GM18502 (cell line): ENCODE measurements around the gene RASSF7.

Experiments
- ATAC-seq: cut with Tn5 transposase; IDR thresholded peaks from one replicate; pipeline ENCODE4 v1.9.1; 2021; ENCODE audit warnings: mild to moderate bottlenecking; ENCODE audit not compliant: unreplicated experiment, poor library complexity

RASSF7 gene

GRCh38 chr11:605286-606129 lies 44.7 kb downstream of the RASSF7 start:
- ATAC-seq = no peak

GRCh38 chr11:606245-606644 lies 45.5 kb downstream of the RASSF7 start:
- no peak for ATAC-seq

DNA sequence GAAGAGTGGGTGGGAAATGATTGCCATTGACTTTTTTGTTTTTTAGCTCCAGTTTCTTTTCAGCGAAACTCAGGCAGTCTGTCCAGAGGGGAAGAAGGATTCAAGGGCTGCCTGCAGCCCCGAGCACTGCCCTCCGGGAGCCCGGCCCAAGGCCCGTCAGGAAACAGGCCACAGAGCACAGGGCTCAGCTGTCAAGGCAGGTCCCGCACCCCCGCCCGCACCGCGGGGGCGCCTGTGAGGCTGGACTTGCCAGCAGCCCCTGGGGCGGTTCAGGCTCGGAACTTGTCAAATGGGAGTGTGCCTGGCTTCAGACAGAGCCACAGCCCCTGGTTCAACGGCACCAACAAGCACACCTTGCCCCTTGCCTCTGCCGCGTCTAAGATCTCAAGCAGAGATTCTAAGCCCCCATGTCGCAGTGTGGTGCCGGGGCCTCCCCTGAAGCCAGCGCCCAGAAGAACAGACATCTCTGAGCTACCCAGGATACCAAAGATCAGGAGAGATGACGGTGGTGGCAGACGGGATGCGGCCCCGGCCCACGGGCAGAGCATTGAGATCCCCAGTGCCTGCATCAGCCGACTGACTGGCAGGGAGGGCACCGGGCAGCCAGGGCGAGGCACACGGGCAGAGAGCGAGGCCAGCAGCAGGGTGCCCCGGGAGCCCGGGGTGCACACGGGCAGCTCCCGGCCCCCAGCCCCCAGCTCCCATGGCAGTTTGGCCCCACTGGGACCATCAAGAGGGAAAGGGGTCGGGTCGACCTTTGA lies 46.4 kb downstream of the RASSF7 start:
- no peak for ATAC-seq

DNA sequence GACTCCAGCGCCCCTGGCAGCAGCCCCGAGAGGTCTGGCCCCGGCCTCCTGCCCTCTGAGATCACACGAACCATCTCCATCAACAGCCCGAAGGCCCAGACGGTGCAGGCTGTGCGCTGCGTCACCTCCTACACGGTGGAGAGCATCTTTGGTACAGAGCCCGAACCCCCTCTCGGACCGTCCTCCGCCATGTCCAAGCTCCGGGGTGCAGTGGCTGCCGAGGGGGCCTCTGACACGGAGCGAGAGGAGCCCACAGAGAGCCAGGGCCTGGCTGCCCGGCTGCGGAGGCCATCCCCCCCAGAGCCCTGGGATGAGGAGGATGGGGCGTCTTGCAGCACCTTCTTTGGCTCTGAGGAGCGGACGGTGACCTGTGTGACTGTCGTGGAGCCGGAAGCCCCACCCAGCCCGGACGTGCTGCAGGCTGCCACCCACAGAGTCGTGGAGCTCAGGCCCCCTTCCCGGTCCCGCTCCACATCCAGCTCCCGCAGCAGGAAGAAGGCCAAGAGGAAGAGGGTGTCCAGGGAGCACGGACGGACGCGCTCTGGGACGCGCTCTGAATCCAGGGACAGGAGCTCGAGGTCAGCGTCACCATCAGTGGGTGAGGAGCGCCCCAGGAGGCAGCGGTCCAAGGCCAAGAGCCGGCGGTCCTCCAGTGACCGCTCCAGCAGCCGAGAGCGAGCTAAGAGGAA lies 47.3 kb downstream of the RASSF7 start:
- no peak for ATAC-seq

DNA sequence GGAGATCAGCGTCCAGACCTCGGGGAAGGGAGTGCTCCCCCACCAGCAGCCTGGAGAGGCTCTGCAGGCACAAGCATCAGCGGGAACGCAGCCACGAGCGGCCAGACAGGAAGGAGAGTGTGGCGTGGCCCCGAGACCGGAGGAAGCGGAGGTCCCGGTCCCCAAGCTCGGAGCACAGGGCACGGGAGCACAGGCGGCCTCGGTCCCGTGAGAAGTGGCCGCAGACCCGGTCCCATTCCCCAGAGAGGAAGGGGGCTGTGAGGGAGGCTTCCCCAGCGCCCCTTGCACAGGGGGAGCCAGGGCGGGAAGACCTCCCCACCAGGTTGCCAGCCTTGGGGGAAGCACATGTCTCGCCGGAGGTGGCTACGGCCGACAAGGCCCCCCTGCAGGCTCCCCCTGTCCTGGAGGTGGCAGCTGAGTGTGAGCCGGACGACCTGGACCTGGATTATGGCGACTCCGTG lies 48.1 kb downstream of the RASSF7 start:
- ATAC-seq = no peak

- ATAC-seq = no peak
These were observed 48.6 kb downstream of the RASSF7 start for GRCh38 chr11:609341-609811.

GRCh38 chr11:610146-610801 lies 49.5 kb downstream of the RASSF7 start:
- ATAC-seq = no peak

DNA sequence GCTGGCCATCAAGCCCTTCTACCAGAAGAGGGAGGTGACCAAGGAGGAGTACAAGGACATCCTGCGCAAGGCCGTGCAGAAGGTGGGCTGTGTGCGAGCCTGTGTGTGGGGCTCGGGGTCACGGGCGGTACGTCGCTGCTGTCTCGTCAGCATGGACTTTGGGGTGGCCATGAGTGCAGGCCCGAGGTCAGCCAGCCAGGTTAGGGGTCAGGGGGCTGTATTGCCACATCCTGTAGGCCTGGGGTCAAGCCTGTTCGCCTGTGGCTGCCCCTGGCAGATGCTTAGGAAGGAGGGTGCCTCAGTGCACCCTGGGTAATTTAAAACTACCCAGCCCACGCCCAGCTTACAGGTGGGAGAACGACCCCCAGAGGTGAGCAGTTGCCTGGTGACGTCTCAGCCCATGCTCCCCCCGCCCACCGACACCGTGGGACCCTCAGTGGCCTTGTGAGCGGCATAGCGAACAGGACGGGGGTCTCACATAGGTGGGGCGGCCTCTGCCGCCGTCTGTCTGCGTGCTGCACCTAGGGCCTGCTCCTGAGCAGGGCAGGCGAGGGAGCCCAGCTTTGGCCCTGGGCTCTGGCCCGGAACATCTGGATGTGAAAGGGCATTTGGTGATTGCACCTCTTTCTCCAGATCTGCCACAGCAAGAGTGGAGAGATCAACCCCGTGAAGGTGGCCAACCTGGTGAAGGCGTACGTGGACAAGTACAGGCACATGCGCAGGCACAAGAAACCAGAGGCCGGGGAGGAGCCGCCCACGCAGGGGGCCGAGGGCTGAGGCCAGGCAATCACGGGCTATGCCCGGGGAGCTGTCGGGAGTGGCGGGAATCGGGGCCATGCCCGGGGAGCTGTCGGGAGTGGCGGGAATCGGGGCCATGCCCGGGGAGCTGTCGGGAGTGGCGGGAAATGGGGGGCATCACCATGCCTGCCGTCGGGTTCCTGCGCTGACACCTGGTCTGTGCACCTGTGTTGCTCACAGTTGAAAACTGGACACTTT lies 50.5 kb downstream of the RASSF7 start:
- ATAC-seq = no peak

GRCh38 chr11:612201-612960 lies 51.6 kb downstream of the RASSF7 start:
- no peak for ATAC-seq

- ATAC-seq = no peak
These were observed 52.2 kb downstream of the RASSF7 start for GRCh38 chr11:612961-613300.

DNA sequence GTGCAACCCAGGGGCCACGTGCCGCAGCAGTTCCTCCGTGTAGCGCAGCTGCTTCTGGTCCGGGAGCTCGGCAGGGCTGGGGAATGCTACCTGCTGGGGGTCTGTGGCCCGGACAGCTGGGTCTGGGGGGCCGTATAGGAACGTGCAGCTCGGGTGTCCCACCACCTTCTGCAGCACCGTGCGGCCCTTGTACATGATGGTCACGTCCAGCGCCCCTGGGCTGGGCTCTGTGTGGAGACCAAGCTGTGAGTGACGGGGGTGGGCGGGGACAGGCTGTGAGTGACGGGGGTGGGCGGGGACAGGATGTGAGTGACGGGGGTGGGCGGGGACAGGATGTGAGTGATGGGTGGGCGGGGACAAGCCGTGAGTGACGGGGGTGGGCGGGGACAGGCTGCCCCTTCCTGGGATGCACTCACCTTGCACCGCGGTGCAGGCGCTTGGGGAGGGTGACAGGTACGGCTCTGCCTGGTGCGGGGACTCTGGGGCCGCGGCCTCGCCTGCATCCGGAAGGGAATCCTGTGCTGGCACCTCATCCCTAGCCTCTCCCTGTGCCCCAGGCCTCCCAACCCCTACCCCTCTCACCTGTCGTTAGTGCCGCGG lies 52.7 kb downstream of the RASSF7 start:
- no peak for ATAC-seq
